ENCODE data around the gene TMEM39B. TPM values are rescaled to one million over a fixed set of nuclear protein-coding genes. Genes with fewer than 3 reads are reported as not detected.

Gene TMEM39B
- total RNA-seq, 4 donors from 2014 or later = 1.7 to 5.4 (median 2.9) TPM

- Histone ChIP-seq H3K4me1 (peaks cover 0 to 43% (median 14%) of the 10 kb centered on the region in 3 donors), H3K4me3 (no peak overlapping the region), H3K9me3 (no peaks in the 10 kb centered on the region), H3K27me3 (peaks cover 8% of the 10 kb centered on the region), H3K27ac (peak overlapping the region in 2 of 4 donors; percentile 35 to 45), H3K36me3 (peaks cover 0 to 7% of the 10 kb centered on the region in 2 donors)
- ATAC-seq = peak; percentile 77
- 6 to 18% methylated on average over 4 of the region's 4 CpGs for WGBS, 2 donors (ENCODE audit: low coverage in 1 of 2)
- TF ChIP-seq EP300 (IDR thresholded peaks at IDR 0.05) (no peak), CTCF (IDR thresholded peaks at IDR 0.05) (no peak), POLR2AphosphoS5 (IDR thresholded peaks at IDR 0.05) (peak; percentile 19)
Measured at GRCh38 chr1:32066489-32066873, 6.3 kb upstream of the TMEM39B start.

- ATAC-seq = no peak
- H3K27me3 ChIP-seq = peaks cover 8% of the 10 kb centered on the region
- no peaks in the 10 kb centered on the region for H3K36me3 ChIP-seq
- no peak overlapping the region for H3K27ac ChIP-seq
- H3K4me3 ChIP-seq = no peak overlapping the region
- H3K4me1 ChIP-seq = peaks cover 0 to 43% (median 4%) of the 10 kb centered on the region in 3 donors
- TF ChIP-seq EP300 (IDR thresholded peaks at IDR 0.05) = no peak
- no peak for TF ChIP-seq POLR2A (IDR thresholded peaks at IDR 0.05)
- no peak for TF ChIP-seq CTCF (IDR thresholded peaks at IDR 0.05)
- TF ChIP-seq POLR2AphosphoS5 (IDR thresholded peaks at IDR 0.05) = no peak
- no peaks in the 10 kb centered on the region for H3K9me3 ChIP-seq
- 70 to 74% methylated on average over 2 to 5 of the region's 5 CpGs for WGBS, 2 donors (ENCODE audit: low coverage in 1 of 2)
Measured at GRCh38 chr1:32068957-32069588, 3.7 kb upstream of the TMEM39B start.

- H3K9me3 ChIP-seq = no peaks in the 10 kb centered on the region
- H3K4me3 ChIP-seq = peak overlapping the region; percentile 59 to 86
- H3K27ac ChIP-seq = peak overlapping the region; percentile 61 to 95 (median 92)
- ATAC-seq = no peak
- H3K4me1 ChIP-seq = peaks cover 0 to 37% (median 2%) of the 10 kb centered on the region in 3 donors
- peaks cover 0 to 22% of the 10 kb centered on the region in 2 donors for H3K36me3 ChIP-seq
- TF ChIP-seq POLR2AphosphoS5 (IDR thresholded peaks at IDR 0.05) = no peak
- no peak for TF ChIP-seq POLR2A (IDR thresholded peaks at IDR 0.05)
- no peak for TF ChIP-seq CTCF (IDR thresholded peaks at IDR 0.05)
- TF ChIP-seq EP300 (IDR thresholded peaks at IDR 0.05) = no peak
- H3K27me3 ChIP-seq = peaks cover 8% of the 10 kb centered on the region
- 14% methylated on average over 14 of the region's 14 CpGs for WGBS, 2 donors (ENCODE audit: low coverage in 1 of 2)
Measured at GRCh38 chr1:32071758-32072621, 749 bp upstream of the TMEM39B start.

- H3K27me3 ChIP-seq = peaks cover 8% of the 10 kb centered on the region
- ATAC-seq = peak; percentile 53
- 37 to 40% methylated on average over 9 to 17 of the region's 28 CpGs for WGBS, 2 donors (ENCODE audit: low coverage in 1 of 2)
Measured at GRCh38 chr1:32073299-32074229, 825 bp downstream of the TMEM39B start.

More at GRCh38 chr1:32073299-32074229, 825 bp downstream of the TMEM39B start:
- Histone ChIP-seq H3K27ac (peak overlapping the region; percentile 61 to 95 (median 92)), H3K4me1 (peaks cover 0 to 26% (median 0%) of the 10 kb centered on the region in 3 donors), H3K4me3 (peak overlapping the region; percentile 59 to 86), H3K36me3 (peaks cover 0 to 38% of the 10 kb centered on the region in 2 donors), H3K9me3 (no peaks in the 10 kb centered on the region)
- TF ChIP-seq CTCF (IDR thresholded peaks at IDR 0.05) (peak in 1 of 4 experiments; percentile 32), POLR2A (IDR thresholded peaks at IDR 0.05) (no peak)

Data from gastroesophageal sphincter (tissue), 4 donors.